Suppressor macrophage treated with lipopolysaccharide for 1 hour (primary cell): ENCODE results near the gene NDUFV2.

Experiments
- DNase-seq, 3 donors: peaks; one replicate each; pipeline ENCODE4 v3.0.0-alpha.2; 2020 to 2022

Gene NDUFV2

DNA sequence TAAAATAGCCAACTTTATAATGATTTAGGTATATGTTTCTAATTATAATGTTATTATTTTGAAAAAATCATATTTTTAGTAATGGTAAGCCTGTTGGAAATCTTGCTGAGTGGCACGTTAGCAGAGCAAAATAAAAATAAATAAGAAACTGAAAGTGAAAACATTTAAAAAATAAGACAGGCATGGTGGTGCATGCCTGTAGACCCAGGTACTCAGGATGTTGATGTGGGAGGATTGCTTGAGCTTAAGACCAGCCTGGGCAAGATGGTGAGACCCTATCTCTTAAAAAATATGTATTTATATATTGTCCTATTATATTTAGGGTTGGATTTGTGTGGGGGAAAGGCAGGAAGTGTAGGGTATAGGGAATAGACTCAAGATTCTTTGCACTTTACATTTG lies 18.3 kb downstream of the NDUFV2 start:
- DNase-seq, result no peak

DNA sequence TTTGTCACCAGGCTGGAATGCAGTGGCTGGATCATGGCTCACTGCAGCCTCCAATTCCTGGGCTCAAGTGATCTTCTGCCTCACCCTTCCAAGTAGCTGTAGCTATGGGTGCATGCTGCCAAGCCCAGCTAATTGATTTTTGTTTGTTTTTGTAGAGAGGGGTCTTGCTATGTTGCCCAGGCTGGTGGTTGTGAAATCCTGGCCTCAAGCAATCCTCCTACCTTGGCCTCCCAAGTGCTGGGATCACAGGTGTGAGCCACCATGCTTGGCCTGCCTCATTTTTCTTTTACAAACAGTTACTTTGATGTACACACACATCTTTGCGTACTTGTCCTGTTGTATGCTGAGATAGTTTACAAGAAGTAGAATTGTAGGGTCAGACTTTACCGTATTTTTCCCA lies 21.0 kb downstream of the NDUFV2 start:
- no peak for DNase-seq

DNA sequence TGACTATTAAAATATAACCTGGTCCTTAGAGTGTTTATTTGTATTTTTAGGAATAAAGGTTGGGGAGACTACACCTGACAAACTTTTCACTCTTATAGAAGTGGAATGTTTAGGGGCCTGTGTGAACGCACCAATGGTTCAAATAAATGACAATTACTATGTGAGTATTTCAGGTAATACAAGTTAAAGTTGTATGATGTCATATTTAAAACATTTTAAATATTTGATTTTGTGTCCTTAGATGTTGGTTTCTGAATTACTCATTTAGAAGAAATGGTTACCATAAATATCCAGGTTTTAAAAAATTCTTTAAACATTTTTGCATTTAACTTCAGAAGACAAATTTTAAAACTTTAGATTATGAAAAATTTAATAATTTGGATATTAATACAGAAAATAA lies 22.3 kb downstream of the NDUFV2 start:
- DNase-seq, result no peak

DNA sequence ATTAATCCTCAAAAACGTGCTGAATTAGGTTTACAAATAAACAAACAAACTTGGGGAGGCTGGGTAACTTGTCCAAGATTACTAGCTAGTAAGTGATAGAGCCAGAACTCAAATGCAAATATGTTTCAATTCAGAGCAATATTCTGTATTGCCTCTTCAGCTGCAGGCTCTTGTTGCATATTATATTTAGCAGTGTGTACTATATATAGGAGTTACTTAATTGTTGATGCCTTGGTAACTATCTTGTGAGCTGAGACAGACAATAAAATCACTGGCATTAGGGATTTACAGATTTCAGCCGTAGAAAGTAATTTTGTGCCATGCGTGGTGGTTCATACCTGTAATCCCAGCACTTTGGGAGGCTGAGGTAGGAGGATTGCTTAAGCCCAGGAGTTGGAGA lies 23.8 kb downstream of the NDUFV2 start:
- DNase-seq, result no peak

DNA sequence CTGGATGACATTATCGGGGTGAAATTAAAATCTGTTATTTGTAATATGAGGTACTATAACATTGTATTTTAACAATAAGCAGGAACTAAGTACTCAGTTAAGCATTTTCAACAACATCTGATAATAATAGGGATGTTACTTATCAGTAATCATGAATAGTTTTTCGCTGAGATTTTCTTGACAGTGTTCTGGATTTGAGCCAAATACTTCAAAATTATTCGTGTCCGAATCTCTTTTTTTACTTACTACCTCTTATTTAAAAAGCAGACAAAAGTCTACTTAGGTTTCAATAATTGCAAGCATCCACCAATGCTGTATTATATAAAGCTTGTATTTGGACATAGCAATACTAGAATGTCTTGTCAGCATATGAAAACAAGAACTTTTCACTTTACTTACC lies 27.7 kb downstream of the NDUFV2 start:
- DNase-seq, result no peak

DNA sequence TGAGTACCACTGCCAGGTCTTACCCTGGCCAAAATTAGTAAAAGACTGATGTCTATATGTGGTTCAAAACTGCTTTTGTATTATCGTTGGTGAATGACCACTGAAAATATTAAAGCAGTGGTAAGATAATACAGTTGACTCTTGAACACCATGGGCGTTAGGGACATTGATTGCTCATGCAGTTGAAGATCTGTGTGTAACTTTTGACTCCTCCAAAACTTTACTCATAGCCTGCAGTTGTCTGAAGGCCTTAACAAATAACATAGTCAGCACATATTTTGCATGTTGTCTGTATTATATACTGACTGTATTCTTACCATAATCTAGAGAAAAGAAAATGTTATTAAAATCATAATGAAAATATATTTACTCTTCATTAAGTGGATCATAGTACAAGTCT lies 28.3 kb downstream of the NDUFV2 start:
- no peak for DNase-seq

DNA sequence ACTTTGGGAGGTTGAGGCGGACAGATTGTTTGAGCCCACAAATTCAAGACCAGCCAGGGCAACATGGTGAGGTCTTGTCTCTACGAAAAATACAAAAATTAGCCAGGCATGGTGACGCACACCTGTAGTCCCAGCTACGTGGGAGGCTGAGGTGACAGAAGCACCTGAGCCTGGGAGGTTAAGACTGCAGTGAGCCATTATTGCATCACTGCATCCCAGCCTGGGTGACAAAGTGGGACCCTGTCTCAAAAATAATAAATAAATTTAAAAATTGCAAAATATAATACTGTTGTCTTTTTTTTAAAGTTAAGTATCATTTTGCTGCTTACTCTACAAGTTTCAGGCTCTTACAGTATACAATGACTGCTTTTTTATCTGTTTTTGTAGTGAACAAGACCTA lies 30.1 kb downstream of the NDUFV2 start:
- DNase-seq, result no peak

DNA sequence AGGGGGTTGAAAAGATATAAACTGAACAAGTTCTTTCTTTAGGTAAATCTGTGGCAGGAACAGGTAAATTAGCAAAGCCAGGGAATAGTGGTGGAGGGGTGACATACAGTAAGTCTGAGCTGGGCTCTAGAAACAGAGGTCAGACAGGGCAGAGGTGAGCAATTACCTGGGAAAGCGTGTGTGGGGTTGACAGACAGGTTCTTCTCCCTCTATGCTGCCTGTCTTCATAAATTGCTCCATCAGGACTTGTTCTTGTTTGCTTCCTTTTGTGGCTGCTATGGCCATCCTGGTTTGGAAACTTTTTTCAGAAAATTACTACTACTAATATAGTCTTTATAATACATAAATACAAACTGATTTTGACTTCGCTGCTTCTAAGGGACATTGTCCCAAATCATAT lies 30.7 kb downstream of the NDUFV2 start:
- no peak for DNase-seq

DNA sequence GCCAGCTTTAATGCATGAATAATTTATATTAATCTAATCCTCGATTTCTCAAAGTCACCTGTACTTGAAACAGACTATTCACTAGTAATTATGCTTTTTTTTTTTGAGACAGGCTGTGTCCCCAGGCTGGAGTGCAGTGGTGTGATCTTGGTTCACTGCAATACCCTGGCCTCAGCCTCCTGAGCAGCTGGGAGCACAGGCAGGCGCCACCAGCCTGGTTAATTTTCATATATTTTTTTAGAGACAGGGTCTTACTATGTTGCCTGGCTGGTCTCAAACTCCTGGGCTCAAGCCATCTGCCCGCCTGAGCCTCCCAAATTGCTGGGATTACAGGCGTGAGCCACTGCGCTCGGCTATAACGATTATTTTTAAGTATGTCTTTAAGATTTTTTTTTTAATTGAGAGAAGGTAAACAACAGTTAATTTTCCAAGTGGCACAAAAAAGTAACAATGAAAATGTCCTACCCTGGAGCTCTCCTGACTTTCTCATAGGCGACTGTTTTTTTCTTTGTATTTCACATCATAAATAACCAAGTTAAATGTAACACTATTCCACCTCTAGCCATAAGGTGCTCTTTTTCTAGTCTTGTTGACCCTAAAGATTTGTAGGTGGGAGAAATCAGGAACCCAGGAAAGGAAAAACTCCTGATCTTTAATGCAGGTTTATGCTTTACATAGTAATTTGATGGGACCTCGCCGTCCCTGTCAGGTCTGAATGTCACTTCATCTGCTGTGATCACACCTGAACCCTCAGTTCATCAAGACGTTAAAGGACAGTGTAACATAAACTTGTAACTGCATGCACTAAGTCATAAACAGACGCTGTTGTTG lies 32.8 kb downstream of the NDUFV2 start:
- DNase-seq, result no peak

DNA sequence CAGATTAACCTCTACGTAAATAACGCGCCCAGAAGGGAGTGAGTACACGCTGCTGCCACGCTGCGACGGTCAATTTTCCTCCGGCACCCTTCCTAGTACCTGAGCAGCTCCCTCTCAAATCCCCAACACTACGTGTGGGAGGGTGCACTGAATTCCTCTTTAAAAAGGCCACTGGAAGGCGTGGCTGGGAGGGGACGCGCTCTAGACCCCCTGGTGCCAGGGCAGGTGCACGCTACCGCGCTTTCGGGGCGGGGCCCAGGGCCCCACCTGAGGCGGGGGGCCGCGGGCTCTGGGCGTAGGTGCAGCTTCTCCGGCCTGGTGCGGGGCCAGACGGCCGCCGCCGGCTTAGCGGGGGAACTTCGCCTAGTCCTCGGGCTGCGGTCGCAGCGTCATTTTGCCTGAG lies 33.4 kb downstream of the NDUFV2 start:
- peak in 1 of 3 donors; percentile 30 for DNase-seq

DNA sequence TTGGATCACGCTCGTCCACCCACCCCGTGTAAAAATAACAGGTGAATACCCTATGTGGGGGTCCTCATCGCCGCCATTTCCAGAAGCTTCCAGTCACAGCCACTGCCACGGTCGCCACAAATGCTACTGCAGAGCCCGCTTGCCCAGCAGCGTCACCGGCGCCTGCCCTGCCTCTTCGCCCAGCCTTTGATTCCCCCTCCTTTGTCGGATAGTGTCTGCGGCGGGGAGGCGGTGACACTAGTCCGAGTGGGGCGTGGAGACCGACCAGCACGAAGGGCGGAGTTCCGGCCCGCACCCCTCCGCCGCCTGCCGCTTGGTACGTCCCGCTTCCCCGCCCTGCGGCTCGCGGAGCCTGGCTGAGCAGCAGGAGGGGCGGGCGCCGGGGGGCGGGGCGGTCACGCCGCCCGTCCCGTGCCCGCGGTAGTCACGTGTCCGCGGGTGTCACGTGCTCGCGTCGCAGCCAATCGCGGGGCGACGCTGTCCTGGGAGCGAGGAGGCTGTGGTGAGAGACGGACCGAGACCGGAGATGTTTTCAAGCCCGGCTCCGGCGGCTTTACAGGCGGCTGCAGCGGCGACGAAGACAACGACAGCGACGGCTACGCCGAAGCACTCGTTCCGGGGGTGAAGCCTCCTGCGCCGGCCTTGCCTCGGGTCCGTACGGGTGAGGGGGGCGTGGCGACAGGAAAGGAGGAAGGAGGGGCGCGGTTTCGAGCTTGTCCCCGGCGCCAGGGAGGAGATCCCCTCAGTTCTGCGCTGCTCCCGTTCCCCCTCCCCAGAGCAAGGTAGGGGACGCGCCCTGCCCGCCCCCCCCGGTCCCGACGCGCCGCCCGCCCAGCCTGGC lies 34.0 kb downstream of the NDUFV2 start, which contains the start of gene ANKRD12:
ANKRD12 (plus strand) TSS at position 467 of the 841 bp plus-strand sequence. CDS start 45,652 bp downstream, outside the sequence.
- peak; percentile 98 to 99 (median 98) for DNase-seq

DNA sequence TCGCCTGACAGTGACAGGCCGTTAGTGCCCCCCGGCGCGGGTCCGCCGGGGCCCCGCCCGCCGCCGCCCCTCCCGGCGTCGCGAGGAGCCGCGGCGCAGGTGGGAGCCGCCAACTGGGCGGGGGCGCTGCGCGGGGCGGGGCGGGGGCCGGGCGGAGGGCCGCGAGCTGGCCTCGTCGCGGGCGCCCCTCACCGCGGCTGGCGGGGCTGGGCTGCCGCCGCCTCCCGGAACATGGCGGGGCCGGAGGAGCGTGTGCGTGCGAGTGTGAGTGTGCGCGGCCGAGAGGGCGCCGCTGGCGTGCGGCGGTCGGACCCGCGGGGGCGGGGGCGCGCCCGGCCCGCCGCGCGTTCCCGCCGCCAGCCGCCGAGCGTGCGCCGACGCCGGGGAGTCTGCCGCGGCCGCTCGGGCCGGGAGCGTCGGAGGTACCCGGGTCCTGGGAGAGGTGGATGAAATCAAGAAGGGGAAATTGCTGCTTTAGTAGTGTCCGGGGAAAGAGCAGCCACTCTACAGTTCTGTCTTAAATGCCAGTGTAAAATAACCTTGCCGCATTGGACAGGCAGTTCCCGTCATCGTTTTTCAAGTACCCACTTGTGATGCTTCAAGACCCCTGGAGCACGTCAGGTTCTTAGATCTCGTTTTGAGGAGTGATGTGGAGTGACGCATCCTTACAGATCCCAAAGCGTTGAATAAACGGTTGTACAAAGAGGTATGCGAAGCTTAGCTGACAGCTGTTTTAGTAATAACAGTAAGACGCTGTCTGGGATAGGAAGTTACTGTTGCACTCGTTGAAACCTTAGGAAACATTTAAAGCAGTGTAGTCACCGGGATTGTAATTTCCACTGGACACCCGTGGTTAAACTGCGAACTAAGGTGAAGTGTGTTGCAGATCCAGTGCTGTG lies 34.9 kb downstream of the NDUFV2 start:
- DNase-seq, result peak; percentile 82 to 93 (median 88)

DNA sequence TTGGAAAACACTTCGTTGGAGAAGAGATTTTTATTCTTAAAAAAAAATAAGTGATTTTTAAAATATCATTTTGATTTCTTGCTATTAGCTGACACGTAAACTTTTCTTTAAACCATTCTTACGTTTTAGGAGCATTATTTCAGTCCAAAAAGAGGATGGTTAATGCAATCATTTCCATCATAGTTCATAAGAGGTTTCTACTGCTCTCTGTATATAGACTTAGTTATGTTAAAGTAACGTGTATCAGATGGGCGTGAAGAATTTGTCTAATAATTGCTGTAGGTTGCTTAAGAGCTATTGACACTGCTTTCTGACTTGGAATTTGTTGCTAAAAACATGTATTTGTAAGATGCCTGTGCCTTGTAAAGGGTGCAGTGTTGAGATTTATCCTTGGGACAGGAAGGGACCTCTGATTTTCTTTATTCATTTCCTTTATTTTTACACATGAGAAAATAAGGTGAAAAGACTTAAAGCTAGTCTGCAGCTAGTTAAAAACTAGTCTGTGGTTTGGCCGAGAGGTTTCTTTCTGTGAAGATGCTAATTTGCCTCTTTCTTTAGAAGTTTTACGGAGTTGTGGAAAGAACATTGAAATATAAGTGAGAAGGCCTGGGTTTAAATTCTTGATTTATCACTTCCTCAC lies 37.0 kb downstream of the NDUFV2 start:
- no peak for DNase-seq

DNA sequence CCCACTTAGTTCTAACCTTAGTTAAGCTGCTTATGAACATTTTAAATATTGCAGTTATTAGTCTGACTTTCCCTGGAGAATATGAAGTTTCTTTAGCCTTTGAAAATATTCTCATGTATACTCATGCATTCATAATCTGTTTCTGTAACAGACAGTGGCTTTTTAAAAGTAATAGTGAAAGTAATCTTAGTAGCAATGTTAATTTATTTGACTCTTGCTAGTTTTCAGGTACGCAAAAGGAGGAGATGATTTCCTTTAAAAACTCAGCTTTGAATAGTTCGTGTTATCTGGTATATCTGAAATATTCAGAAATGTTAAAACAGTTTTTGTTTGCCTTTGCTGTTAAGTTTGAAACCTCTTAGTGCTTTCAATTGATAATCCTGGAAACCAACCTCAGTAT lies 37.9 kb downstream of the NDUFV2 start:
- no peak for DNase-seq

DNA sequence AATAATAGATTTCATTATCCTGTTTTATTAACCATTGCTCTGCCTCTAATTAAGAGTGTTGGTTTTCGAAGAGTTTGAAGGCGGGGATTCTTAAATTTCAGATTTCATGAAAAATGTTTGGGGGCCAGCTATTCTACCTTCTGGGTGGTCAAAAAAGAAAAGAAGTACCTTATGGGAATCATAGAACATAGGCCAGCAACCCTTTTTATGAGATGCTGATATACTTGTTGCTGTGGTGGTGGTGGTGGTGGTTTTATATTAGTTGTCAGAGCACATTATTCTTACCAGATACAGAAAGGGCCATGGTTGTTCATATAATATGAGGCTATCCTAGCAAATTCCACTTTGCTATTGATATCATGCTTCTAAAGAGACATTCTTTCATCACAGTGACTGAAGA lies 38.5 kb downstream of the NDUFV2 start:
- DNase-seq, result no peak

DNA sequence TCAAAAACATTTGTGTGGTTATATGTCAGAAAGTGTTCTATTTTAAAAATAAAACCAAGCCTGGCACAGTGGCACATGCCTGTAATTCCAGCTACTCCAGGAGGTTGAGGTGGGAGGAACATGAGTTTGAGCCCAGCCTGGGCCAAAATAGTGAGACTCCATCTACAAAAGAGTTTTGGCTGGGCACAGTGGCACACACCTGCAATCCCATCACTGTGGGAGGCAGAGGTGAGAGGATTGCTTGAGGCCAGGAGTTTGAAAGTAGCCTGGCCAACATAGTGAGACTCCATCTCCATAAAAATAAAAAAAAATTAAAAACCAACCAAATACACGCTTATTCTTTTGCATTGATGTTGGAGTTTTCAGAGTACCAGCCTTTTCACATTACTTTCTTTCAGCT lies 43.7 kb downstream of the NDUFV2 start:
- no peak for DNase-seq

DNA sequence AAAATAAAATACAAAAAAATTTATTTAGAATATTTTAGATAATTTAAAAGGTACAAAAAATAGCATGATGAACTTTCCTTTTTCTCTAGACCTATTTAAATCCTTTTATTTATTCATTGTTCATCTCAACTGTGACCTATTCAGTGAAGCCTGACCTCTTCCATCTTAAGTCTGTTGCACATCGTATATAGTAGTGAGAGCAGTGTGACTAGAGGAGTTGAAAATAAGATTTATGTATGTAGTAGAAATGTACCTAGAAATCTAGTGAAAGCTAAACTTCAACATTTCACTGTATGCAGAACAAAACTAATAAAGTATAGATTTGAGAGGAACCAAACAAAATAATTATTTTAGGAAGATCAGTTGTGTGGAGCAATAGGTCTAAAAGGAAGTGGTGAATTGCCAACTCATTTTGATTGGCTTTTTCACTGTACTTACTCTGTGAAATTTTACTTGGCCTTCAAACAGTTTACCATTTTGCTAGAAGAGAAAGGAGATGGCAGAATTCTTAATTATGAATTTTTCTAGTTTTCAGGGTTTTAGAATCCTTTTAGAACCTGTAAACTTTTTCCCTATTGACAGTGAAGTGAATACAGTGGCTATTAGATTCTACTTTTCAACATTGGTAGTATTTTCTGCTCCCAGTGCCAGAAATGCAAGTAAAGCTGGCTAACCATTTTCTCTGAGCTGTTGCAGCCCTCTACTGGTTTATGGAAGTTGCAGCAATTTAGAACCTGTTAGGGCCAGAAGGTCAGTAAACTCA lies 45.1 kb downstream of the NDUFV2 start:
- DNase-seq, result peak; percentile 57 to 81 (median 72)

DNA sequence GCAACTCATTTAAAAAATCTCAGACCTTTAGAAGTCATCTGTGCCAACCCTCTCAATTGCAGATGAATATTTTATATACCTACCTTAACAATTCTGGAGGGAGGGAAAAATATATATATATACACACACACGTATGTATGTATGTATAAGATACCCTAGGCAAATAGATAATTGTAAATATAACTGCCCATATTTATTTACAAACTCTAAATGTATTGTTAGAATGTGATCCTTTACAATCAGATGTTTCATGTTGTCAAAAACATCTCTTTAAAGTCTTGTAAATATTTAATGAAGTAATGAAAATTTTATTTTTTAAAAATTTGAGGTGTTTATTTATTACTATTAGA lies 45.7 kb downstream of the NDUFV2 start:
- no peak for DNase-seq

DNA sequence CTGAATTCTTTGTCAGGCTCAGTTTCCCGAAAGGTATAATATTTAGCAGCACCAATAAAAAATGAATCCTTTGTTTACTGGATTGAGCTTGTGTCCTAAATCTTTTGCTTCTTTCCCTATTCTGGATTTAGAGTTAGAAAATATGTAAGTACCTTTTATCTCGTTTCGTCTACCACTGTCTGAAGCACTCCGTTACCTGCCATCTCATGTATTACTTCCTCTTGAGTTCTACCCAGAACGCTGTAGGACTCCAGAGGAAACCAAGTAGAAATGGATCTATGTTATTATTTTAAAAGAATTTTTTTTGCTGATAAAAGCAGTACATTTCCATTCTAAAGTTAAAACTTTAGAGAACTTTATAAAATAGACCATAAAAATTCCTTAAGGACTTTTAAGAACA lies 47.6 kb downstream of the NDUFV2 start:
- no peak for DNase-seq

DNA sequence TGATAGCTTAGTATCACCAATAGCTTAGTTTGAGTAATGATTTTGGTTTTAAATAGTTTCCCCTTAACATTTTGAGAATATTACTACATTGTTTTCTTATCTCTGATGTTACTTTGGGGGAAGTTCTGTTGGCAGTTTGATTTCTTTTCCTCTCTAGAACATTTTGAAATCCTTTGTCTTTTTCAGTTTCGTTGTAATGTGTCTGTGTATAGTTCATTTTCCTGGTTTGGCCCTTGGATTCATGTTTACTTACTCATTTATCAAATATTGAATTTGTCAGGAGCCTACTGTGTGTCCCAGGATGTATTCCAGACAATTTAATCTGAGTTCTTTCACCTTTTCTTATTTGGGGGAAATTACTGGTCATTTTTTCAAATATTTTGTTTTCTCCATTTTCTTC lies 50.8 kb downstream of the NDUFV2 start:
- no peak for DNase-seq

DNA sequence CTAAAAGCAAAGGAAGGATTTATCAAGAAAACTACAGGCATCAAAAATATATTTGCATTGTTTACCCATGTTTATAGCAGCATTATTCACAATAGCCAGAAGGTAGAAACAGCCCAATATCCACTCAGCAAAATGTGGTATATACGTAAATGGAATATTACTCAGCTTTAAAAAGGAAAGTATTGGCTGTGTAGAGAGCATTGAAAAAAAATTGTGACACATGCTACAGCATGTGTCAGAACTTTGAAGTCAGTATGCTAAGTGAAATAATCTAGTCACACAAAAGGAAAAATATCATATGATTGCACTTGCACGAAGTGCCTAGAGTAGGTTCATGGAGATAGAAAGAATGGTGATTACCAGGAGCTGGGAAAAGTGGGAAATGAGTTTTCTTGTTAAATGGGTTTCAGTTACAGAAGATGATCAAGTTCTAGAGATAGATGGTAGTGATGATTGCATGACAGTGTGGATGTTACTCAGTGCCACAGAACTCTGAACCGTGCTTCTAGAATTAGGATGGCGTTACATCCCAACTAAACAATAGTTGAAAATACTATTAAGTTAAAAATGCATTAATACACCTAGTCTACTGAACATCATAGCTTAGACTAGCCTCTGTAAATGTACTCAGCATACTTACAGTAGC lies 54.2 kb downstream of the NDUFV2 start:
- DNase-seq, result peak in 2 of 3 donors; percentile 52 to 53
